ENCODE measurements around the gene KLK2.

KLK2 gene

DNA sequence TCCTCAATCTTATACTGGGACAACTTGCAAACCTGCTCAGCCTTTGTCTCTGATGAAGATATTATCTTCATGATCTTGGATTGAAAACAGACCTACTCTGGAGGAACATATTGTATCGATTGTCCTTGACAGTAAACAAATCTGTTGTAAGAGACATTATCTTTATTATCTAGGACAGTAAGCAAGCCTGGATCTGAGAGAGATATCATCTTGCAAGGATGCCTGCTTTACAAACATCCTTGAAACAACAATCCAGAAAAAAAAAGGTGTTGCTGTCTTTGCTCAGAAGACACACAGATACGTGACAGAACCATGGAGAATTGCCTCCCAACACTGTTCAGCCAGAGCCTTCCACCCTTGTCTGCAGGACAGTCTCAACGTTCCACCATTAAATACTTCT is 22.5 kb upstream of the KLK2 start:
- no peak for DNase-seq (ENCODE audit: low read depth in 2 of 2)

DNA sequence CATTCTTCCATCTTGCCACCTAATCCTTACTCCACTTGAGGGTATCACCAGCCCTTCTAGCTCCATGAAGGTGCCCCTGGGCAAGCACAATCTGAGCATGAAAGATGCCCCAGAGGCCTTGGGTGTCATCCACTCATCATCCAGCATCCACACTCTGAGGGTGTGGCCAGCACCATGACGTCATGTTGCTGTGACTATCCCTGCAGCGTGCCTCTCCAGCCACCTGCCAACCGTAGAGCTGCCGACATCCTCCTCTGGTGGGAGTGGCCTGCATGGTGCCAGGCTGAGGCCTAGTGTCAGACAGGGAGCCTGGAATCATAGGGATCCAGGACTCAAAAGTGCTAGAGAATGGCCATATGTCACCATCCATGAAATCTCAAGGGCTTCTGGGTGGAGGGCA is 21.6 kb upstream of the KLK2 start:
- no peak for DNase-seq (ENCODE audit: low read depth in 2 of 2)

DNA sequence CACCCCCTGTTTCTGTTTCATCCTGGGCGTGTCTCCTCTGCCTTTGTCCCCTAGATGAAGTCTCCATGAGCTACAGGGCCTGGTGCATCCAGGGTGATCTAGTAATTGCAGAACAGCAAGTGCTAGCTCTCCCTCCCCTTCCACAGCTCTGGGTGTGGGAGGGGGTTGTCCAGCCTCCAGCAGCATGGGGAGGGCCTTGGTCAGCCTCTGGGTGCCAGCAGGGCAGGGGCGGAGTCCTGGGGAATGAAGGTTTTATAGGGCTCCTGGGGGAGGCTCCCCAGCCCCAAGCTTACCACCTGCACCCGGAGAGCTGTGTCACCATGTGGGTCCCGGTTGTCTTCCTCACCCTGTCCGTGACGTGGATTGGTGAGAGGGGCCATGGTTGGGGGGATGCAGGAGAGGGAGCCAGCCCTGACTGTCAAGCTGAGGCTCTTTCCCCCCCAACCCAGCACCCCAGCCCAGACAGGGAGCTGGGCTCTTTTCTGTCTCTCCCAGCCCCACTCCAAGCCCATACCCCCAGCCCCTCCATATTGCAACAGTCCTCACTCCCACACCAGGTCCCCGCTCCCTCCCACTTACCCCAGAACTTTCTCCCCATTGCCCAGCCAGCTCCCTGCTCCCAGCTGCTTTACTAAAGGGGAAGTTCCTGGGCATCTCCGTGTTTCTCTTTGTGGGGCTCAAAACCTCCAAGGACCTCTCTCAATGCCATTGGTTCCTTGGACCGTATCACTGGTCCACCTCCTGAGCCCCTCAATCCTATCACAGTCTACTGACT is 18.4 kb upstream of the KLK2 start, which contains the start of gene KLK3:
TSS of gene KLK3 (plus strand) at position 280 of the 775 bp plus-strand sequence. CDS start at position 321, 41 bp downstream.
- no peak for DNase-seq (ENCODE audit: low read depth in 2 of 2)

DNA sequence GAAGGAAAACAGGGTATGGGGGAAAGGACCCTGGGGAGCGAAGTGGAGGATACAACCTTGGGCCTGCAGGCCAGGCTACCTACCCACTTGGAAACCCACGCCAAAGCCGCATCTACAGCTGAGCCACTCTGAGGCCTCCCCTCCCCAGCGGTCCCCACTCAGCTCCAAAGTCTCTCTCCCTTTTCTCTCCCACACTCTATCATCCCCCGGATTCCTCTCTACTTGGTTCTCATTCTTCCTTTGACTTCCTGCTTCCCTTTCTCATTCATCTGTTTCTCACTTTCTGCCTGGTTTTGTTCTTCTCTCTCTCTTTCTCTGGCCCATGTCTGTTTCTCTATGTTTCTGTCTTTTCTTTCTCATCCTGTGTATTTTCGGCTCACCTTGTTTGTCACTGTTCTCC is 15.9 kb upstream of the KLK2 start:
- no peak for DNase-seq (ENCODE audit: low read depth in 2 of 2)

DNA sequence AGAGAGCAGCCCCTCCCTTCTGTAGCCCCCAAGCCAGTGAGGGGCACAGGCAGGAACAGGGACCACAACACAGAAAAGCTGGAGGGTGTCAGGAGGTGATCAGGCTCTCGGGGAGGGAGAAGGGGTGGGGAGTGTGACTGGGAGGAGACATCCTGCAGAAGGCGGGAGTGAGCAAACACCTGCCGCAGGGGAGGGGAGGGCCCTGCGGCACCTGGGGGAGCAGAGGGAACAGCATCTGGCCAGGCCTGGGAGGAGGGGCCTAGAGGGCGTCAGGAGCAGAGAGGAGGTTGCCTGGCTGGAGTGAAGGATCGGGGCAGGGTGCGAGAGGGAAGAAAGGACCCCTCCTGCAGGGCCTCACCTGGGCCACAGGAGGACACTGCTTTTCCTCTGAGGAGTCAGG is 14.4 kb upstream of the KLK2 start:
- no peak for DNase-seq (ENCODE audit: low read depth in 2 of 2)

DNA sequence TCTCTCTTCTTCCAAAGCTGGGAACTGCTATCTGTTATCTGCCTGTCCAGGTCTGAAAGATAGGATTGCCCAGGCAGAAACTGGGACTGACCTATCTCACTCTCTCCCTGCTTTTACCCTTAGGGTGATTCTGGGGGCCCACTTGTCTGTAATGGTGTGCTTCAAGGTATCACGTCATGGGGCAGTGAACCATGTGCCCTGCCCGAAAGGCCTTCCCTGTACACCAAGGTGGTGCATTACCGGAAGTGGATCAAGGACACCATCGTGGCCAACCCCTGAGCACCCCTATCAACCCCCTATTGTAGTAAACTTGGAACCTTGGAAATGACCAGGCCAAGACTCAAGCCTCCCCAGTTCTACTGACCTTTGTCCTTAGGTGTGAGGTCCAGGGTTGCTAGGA is 13.4 kb upstream of the KLK2 start:
- DNase-seq (ENCODE audit: low read depth in 2 of 2), result no peak

DNA sequence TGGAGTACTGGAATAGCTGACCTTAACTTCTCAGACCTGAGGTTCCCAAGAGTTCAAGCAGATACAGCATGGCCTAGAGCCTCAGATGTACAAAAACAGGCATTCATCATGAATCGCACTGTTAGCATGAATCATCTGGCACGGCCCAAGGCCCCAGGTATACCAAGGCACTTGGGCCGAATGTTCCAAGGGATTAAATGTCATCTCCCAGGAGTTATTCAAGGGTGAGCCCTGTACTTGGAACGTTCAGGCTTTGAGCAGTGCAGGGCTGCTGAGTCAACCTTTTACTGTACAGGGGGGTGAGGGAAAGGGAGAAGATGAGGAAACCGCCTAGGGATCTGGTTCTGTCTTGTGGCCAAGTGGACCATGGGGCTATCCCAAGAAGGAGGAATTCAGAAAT is 12.2 kb upstream of the KLK2 start:
- DNase-seq (ENCODE audit: low read depth in 2 of 2), result no peak

DNA sequence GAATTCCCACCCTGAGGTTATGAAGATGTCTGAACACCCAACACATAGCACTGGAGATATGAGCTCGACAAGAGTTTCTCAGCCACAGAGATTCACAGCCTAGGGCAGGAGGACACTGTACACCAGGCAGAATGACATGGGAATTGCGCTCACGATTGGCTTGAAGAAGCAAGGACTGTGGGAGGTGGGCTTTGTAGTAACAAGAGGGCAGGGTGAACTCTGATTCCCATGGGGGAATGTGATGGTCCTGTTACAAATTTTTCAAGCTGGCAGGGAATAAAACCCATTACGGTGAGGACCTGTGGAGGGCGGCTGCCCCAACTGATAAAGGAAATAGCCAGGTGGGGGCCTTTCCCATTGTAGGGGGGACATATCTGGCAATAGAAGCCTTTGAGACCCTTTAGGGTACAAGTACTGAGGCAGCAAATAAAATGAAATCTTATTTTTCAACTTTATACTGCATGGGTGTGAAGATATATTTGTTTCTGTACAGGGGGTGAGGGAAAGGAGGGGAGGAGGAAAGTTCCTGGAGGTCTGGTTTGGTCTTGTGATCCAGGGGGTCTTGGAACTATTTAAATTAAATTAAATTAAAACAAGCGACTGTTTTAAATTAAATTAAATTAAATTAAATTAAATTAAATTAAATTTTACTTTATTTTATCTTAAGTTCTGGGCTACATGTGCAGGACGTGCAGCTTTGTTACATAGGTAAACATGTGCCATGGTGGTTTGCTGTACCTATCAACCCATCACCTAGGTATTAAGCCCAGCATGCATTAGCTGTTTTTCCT is 11.5 kb upstream of the KLK2 start:
- DNase-seq (ENCODE audit: low read depth in 2 of 2), result no peak

DNA sequence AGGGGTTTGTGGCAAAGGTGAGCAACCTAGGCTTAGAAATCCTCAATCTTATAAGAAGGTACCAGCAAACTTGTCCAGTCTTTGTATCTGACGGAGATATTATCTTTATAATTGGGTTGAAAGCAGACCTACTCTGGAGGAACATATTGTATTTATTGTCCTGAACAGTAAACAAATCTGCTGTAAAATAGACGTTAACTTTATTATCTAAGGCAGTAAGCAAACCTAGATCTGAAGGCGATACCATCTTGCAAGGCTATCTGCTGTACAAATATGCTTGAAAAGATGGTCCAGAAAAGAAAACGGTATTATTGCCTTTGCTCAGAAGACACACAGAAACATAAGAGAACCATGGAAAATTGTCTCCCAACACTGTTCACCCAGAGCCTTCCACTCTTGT is 3.8 kb upstream of the KLK2 start:
- DNase-seq (ENCODE audit: low read depth in 2 of 2), result no peak

DNA sequence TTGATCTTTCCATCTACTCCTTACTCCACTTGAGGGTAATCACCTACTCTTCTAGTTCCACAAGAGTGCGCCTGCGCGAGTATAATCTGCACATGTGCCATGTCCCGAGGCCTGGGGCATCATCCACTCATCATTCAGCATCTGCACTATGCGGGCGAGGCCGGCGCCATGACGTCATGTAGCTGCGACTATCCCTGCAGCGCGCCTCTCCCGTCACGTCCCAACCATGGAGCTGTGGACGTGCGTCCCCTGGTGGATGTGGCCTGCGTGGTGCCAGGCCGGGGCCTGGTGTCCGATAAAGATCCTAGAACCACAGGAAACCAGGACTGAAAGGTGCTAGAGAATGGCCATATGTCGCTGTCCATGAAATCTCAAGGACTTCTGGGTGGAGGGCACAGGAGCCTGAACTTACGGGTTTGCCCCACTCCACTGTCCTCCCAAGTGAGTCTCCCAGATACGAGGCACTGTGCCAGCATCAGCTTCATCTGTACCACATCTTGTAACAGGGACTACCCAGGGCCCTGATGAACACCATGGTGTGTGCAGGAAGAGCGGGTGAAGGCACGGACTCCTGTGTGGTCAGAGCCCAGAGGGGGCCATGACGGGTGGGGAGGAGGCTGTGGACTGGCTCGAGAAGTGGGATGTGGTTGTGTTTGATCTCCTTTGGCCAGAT is 2.7 kb upstream of the KLK2 start:
- no peak for DNase-seq (ENCODE audit: low read depth in 2 of 2)

DNA sequence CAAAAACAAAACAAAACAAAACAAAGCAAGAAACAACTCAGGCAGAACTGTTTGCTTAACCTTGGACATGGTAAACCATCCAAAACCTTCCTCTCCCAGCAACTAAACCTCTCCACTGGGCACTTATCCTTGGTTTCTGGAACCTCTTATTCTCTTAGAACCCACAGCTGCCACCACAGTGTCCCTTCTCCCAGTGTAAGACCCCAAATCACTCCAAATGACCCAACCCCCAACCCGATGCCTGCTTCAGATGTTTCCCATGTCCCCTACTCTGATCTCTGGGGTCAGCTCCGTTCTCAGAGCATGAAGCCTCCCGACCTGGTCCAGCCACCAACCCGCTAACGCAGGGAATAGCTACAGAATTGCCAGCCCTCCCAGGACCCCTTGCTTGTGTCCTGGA is 972 bp downstream of the KLK2 start:
- no peak for DNase-seq (ENCODE audit: low read depth in 2 of 2)

DNA sequence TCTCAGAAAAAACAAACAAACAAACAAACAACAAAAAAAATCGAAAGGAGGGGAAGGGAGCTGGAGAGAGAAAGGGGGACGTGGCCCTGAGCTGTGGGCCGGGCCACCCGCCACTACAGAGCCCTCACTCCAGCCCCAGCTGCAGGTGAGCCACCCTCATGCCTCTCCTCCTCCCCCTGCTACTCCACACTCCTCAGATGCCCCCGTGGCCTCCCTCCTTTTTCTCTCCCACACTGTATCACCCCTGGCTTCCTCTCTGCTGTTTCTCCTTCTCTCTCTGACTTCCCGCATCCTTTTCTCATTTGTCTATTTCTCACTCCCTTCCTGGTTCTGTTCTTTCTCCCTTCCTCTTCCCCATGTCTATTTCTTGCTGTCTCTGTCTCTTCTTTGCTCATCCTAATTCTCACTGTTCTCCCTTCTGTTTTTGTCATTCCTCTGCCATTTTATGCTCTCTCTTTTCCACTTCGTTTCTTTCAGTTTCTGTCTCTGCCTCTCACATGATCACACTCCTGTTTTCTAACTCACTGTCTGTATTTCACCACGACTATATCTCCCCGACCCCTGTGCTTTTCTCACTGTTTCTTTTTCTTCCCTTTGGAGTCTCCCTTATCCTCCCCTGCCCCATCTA is 2.7 kb downstream of the KLK2 start:
- DNase-seq (ENCODE audit: low read depth in 2 of 2), result no peak

DNA sequence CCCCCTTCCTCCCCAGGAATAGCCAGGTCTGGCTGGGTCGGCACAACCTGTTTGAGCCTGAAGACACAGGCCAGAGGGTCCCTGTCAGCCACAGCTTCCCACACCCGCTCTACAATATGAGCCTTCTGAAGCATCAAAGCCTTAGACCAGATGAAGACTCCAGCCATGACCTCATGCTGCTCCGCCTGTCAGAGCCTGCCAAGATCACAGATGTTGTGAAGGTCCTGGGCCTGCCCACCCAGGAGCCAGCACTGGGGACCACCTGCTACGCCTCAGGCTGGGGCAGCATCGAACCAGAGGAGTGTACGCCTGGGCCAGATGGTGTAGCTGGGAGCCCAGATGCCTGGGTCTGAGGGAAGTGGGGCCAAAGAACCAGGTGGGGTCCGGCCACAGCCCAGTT is 3.2 kb downstream of the KLK2 start:
- DNase-seq (ENCODE audit: low read depth in 2 of 2), result no peak

DNA sequence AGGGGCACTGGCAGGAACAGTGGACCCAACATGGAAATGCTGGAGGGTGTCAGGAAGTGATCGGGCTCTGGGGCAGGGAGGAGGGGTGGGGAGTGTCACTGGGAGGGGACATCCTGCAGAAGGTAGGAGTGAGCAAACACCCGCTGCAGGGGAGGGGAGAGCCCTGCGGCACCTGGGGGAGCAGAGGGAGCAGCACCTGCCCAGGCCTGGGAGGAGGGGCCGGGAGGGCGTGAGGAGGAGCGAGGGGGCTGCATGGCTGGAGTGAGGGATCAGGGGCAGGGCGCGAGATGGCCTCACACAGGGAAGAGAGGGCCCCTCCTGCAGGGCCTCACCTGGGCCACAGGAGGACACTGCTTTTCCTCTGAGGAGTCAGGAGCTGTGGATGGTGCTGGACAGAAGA is 4.1 kb downstream of the KLK2 start:
- no peak for DNase-seq (ENCODE audit: low read depth in 2 of 2)

DNA sequence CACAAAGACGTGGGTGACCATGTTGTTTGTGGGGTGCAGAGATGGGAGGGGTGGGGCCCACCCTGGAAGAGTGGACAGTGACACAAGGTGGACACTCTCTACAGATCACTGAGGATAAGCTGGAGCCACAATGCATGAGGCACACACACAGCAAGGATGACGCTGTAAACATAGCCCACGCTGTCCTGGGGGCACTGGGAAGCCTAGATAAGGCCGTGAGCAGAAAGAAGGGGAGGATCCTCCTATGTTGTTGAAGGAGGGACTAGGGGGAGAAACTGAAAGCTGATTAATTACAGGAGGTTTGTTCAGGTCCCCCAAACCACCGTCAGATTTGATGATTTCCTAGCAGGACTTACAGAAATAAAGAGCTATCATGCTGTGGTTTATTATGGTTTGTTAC is 5.6 kb downstream of the KLK2 start:
- no peak for DNase-seq (ENCODE audit: low read depth in 2 of 2)

DNA sequence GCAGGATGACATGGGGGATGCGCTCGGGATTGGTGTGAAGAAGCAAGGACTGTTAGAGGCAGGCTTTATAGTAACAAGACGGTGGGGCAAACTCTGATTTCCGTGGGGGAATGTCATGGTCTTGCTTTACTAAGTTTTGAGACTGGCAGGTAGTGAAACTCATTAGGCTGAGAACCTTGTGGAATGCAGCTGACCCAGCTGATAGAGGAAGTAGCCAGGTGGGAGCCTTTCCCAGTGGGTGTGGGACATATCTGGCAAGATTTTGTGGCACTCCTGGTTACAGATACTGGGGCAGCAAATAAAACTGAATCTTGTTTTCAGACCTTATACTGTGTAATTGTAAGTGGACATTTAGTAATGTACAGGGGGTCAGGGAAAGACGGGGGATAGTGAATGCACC is 7.0 kb downstream of the KLK2 start:
- no peak for DNase-seq (ENCODE audit: low read depth in 2 of 2)

DNA sequence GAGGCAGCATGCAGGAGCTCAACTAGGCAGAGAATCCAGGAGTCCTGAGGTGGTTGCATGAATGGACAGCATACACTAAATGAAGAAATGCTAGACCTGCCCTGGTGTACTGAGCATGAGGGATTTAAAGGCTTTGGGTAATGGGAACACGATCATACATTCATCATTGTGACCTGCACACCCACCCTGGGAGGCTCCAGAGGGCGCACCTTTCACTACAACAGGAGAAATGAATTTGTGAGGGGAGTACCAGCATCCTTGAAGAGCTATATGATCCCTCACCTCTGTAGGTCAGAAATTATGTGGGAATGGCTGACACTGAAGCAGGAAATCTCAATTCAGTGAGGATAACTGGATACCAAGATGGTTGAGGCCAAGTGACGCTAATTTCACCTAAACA is 8.9 kb downstream of the KLK2 start:
- no peak for DNase-seq (ENCODE audit: low read depth in 2 of 2)

DNA sequence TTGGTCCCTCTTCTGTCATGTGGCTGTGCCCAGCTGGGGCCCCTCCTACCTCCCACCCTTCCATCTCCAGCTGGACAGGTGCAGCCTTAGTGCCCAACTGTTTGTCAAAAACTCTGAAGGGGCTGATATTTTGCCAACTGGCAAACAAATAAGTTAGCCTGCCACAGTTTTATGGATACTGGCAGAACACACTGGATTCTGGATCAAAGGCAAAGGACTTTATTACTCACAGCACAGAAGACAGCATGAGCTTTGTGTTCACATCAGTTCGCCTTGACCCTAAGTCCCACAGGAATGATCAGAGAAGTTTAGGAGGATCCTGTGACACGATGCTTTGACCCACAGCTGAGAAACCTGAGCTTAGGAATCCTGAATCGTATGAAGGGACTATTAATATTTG is 16.4 kb downstream of the KLK2 start:
- no peak for DNase-seq (ENCODE audit: low read depth in 2 of 2)

DNA sequence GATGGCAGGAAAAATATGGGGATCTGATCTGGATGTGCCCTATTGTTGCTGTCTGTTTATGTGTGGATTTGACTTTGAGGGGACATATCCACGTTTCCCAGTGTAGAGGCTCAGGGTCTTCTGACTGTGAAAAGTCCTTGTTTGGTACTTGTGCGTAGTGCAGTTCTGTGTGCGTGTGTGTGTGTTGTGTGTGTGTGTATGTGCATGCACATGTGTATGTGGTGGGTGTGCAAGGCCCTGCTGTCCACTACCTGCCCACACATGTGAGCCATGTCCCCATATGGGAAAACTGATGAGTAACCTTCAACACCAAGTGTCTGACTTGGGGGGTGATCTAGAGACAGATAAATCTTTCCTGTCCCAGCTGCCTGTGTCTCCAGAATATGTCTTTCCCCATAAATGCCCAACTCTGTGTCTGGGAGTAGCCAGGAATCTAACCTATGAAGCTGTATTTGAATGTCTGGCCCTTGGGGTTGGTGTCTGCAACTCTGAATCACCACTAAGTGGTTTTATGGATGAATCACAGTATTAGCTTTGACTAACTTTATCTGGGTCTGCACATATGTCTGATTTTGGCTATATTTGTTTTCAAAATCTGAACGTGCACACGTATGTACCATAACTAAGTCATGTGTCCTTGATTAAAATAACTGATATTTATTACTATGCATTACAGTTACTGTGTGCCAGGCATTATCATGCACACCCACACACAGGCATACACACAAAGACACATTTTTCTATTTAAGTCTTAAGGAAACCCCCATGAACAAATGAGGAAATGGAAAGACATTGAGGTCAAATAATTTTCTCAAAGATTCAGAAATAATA is 17.4 kb downstream of the KLK2 start:
- no peak for DNase-seq (ENCODE audit: low read depth in 2 of 2)

DNA sequence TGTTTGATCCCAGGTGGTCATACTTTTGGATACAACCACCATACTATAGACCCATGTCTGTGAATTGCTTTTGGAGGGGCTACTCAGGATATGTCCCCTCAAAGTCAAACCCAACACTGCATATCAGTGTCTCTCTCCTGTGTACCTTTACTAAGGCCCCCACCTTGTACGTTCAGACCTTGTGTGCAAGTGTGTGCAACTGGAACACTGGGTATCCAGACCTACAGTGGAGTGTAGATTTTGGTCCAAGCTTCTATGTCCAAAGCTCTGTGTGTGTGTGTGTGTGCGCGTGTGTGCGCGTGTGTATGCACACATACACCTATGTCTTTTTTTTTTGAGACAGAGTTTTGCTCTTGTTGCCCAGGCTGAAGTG is 18.0 kb downstream of the KLK2 start:
- DNase-seq (ENCODE audit: low read depth in 2 of 2), result no peak

DNA sequence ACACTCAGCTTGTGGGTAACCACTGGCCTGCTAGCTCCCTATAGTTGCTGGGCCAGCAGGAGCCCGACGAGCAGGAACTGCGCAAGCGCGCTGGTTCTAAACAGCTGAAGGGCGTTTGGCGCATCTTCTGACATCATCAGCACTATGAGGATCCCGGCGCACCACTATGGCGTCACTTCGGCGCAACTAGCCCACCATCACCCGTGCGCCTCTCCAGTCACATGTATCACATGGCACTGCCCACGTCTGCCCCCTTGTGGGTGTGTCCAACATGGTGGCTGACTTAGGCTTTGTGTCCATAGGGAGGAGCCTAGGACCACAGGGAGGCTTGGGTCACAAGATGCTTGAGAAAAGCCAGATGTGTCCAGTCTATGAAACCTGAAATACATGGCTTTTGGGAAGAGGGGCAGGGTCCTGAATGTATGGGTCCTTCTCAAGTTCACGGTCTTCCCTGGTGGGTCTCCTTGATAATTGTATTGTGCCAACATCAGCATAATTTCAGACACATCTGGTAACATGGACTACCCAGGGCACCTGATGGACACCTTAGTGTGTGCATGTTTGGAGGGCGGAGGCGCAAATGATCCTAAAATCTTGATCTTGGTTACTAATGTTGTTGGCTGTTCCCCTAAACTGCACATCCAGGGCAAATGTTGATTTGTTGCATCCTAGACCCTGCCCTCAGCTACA is 20.0 kb downstream of the KLK2 start:
- no peak for DNase-seq (ENCODE audit: low read depth in 2 of 2)
